ENCODE measurements around the gene EVA1B.

Gene EVA1B

DNA sequence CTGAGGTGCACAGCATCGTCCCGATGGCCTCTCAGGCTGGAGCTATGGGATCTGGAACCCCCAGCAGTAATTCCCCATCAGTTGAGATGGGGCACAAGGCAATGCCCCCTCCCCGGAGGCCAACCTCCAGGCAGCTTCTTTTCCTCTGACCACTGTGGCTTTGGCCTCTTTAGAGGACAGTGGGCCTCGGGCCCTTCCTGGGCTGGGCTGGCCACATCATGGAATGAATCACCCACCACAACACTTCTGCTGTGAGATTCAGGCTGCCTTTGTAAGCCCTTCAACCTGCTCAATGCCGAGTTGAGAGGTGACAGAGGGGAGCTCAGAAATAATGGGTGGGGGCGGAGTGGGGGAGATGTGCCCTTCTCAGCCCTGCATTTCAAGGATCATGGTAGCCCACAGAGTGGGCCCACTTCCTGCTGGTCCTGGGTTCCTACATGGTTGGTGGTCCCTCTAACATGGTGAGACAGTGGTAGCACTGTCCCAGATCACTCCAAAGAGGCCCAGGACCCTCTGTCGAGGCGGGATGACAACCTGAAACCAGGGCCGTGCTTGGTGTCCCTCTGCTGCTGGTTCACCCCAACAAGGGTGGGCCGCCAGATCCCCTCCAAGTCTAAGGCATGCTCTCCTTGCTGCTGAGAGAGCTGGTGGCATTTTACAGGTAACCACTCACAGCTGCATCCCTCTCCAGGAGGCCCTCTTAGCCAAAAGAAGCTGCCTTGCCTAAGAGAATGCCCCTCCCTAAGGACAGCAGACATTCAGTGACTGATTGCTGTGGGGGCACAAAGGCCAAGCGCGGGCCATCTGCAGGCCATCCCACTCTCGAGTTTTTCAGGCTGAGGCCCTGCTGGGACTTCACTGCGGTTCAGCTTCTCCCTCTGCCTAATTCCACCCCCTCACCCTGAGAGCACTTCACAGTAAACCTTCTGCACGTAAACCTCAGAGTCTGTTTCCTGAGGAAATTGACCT, 29.7 kb upstream of the EVA1B start:
- Mint-ChIP-seq H3K4me3 (no peak overlapping the region), H3K27ac (peak overlapping the region; percentile 35), H3K9me3 (no peaks in the 10 kb centered on the region), H3K4me1 (peaks cover 33% of the 10 kb centered on the region), H3K36me3 (peaks cover 29% of the 10 kb centered on the region), H3K27me3 (no peaks in the 10 kb centered on the region)
- CTCF ChIA-PET = interaction anchor here (1.4 to 7.1 kb wide), 4 partner anchors 10 to 67 kb away, joined by 3 to 67 read pairs (median 8); no protein-coding TSS in a partner anchor
- no peak for DNase-seq

DNA sequence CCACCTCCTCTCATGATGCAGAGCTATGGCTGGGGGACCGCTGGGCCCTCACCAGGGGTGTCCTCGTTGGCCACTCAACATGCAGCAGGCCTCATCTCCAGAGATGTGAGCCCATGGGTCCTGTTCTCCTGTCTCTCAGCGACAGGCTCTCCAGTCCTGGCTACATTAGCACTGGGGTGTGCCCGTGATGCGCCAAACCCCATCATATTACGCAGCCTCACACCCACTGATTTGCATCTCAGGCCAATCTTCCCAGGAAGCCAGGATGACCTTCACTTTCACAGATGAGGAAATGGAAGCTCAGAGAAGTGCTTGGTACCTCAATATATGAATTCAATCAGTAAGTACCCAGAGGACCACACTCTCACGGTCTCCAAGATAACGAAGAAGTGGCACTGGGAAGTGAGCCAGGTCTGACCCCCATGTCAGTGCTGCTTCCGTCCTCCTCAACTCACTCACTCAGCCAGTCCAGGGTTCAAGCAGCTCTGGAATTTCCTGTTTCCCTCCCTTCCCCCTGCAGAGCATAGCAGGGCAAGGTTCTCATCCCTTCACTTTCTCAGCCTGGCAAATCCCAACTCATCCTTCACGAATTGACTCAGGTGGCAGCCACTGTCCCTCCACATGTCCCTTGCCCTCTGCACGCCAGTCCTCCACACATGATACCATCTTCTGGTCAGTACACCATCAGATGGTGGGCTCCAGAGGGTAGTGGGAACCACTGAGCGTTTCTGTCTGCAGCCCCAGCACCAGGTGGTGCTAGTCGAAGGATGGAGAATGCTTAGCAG, 28.9 kb upstream of the EVA1B start:
- no peaks in the 10 kb centered on the region for H3K9me3 Mint-ChIP-seq
- peak overlapping the region; percentile 35 for H3K27ac Mint-ChIP-seq
- H3K27me3 Mint-ChIP-seq = no peaks in the 10 kb centered on the region
- H3K36me3 Mint-ChIP-seq = peaks cover 30% of the 10 kb centered on the region
- no peak overlapping the region for H3K4me3 Mint-ChIP-seq
- CTCF ChIA-PET = interaction anchor here (0.7 to 7.1 kb wide), 5 partner anchors 9 to 44 kb away, joined by 3 to 67 read pairs (median 6); no protein-coding TSS in a partner anchor
- H3K4me1 Mint-ChIP-seq = peaks cover 32% of the 10 kb centered on the region
- no peak for DNase-seq

DNA sequence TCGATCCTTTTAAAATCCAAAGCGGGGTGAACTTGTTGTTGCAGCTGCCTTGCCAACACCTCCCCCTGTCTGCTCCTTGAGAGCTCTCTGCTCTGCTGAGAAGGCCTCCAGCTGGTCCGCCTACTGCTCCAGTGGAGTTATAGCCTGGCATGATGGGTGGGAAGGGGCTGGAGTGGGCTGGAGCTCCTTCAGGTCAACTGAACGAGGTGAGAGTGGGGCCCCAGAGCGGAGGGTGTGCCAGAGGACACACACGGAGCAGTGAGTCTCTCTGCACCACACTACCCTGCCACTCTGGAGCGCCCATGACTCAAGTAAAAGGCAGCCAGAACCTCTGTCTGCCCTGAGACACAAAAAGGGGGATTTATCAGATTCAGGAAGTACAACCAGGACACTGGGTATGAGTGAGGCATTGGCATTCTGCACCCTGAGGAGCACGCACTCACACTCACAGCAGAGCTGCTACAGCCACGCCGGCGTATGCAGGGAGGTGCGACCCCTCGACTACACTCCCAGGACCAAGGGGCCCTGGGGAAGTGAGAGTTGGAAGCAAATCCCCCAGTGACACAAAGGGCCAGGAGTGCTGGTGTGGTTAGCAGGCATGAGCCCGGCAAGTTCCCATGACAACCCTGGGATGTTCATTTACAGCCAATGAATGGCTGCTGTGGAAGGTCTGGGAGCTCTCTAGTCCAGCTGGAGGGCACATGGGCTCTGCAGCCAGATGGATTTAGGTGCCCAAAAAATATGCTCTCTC, 28.0 kb upstream of the EVA1B start:
- no peak for DNase-seq
- H3K4me3 Mint-ChIP-seq = no peak overlapping the region
- no peaks in the 10 kb centered on the region for H3K9me3 Mint-ChIP-seq
- H3K4me1 Mint-ChIP-seq = peaks cover 32% of the 10 kb centered on the region
- H3K27me3 Mint-ChIP-seq = no peaks in the 10 kb centered on the region
- CTCF ChIA-PET = interaction anchor here (0.7 to 7.1 kb wide), 9 partner anchors 9 to 73 kb away, joined by 3 to 67 read pairs (median 5); no protein-coding TSS in a partner anchor
- peak overlapping the region; percentile 73 for H3K27ac Mint-ChIP-seq
- H3K36me3 Mint-ChIP-seq = peaks cover 33% of the 10 kb centered on the region

DNA sequence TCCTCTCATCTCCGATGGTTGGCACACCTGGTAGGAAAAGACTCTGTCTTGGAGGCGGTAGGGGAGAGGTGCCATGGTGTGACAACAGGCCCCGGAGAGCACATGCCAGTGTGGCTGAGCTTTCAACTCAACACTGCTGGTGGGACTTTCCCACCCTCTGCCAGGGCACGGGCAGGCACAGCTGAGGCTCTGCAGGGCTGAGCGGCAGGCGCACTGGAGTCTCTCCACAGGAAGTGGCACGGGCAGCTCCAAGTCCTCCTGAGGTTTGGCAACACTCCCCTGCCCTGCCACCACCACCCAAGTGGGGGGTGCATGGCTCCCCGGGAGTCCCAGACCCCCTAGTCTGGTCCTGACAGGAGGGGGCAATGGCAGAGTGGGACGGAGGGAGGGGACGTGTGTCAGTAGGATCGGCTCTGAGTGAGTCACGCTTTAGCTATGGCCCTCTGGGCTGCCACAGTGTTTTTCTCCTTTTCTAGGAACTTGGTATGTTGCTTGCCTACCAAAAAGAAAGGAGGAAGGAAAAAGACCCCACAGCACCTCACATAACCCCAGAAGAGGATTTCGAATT, 27.3 kb upstream of the EVA1B start:
- Mint-ChIP-seq H3K27me3 (no peaks in the 10 kb centered on the region), H3K36me3 (peaks cover 36% of the 10 kb centered on the region), H3K4me1 (peaks cover 32% of the 10 kb centered on the region), H3K9me3 (no peaks in the 10 kb centered on the region), H3K27ac (peak overlapping the region; percentile 73), H3K4me3 (no peak overlapping the region)
- CTCF ChIA-PET = interaction anchor here (0.7 to 7.1 kb wide), 7 partner anchors 8 to 74 kb away, joined by 3 to 67 read pairs (median 5); no protein-coding TSS in a partner anchor
- DNase-seq = peak; percentile 59

DNA sequence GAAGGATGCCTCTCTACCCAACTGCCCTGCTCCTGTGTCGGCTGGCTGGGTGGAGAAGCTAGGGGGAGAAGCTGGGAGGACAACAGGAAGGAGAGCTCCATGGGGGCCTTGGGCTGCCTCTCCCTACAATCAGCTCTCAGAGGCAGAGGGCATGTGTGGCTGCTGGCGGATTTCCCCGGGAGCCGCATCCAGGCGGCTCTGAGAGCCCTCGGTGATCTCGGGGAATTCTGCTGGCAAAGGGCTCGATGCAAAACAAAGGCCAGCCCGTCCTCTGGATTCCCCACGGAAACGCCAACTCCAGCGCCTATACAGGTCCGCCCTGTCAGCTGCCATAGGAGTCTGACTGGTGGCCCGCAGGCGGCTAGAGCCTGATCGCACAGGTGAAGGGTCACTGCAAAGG, 26.4 kb upstream of the EVA1B start:
- Mint-ChIP-seq H3K4me1 (peaks cover 32% of the 10 kb centered on the region), H3K4me3 (no peak overlapping the region), H3K36me3 (peaks cover 42% of the 10 kb centered on the region), H3K27ac (no peak overlapping the region), H3K9me3 (no peaks in the 10 kb centered on the region), H3K27me3 (no peaks in the 10 kb centered on the region)
- CTCF ChIA-PET = interaction anchor here (1.8 to 7.1 kb wide), 2 partner anchors 7 to 18 kb away, joined by 10 to 67 read pairs; no protein-coding TSS in a partner anchor
- no peak for DNase-seq

DNA sequence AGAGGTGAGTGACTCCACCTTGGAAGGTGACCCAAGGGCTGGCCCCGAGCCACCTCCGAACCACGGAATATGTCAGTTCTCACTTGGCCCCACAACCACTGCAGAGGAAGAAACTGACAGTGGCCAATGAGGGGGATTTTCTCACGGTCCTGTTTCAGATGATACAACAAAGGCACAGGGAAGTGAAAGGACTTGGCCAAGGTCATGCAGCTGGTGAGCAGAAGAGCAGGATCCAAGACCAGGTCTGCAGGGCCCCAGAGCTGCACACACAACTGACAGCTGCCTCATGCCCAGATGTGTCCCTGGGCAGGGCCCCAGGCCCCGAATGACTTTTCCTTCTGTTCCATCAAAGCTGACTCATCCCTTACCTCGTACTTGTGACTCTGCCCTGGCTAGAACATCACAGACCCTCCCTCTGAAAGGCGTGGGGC, 25.8 kb upstream of the EVA1B start:
- Mint-ChIP-seq H3K4me3 (no peak overlapping the region), H3K9me3 (no peaks in the 10 kb centered on the region), H3K27ac (peak overlapping the region; percentile 55), H3K27me3 (no peaks in the 10 kb centered on the region), H3K4me1 (peaks cover 31% of the 10 kb centered on the region), H3K36me3 (peaks cover 41% of the 10 kb centered on the region)
- CTCF ChIA-PET = interaction anchor here (7.1 kb wide), 1 partner anchor 19 kb away, joined by 67 read pairs; no protein-coding TSS in a partner anchor
- no peak for DNase-seq

DNA sequence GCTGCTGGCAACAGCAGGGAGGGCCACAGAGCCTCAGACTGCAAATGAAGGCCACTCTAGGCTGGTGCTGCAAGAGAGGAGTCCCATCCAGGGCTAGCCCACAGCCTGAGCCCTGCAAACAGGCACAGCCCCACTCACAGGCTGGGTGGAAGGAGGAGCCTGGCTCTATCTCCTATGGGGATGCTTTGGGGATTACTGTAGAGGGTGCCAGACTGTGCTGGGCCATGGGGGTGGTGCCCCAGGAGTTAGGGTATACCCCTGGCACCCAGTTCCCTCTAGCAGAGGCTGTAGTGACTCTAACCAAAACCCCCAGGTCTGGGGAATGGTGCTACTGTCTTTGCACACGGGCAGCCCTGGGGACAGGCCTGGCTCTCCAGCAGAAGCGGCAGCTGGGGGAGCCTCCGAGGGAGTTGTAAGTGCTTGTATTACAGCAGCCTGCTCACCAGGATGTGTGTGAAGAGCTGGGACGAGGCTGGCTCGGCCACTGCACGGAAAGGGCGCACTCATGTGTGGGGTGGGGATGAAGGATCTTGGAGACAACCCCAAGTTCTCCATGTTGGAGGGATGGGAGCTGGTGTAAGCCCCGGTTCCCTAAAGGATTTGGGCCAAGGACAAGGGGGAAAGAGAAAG, 23.4 kb upstream of the EVA1B start:
- H3K27me3 Mint-ChIP-seq = no peaks in the 10 kb centered on the region
- H3K27ac Mint-ChIP-seq = peak overlapping the region; percentile 2
- H3K4me3 Mint-ChIP-seq = no peak overlapping the region
- no peaks in the 10 kb centered on the region for H3K9me3 Mint-ChIP-seq
- no peak for DNase-seq
- H3K36me3 Mint-ChIP-seq = peaks cover 34% of the 10 kb centered on the region
- H3K4me1 Mint-ChIP-seq = peaks cover 19% of the 10 kb centered on the region
- CTCF ChIA-PET = interaction anchor here (2.0 kb wide), 1 partner anchor 73 kb away, joined by 8 read pairs; no protein-coding TSS in a partner anchor

DNA sequence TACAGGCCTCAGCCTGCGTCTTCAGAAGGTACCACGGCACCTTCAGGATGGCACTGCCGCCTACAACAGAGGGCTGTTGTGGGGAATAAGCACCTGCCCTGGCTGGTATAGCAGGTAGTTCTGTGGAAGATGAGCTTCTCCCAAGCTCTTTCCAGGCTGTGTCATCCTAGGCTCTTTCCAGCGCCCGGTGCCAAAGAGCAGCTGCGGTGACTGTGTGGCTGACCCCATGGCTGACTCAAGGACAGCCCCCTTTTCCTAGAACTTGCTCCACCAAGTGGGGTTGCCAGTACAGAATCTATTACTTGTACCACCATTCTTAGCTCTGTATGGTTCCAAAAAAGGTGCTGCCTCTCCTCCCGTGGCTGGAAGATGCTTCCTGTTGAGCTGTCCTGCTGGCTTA, 21.9 kb upstream of the EVA1B start:
- Mint-ChIP-seq H3K4me3 (no peak overlapping the region), H3K4me1 (peaks cover 6% of the 10 kb centered on the region), H3K9me3 (no peaks in the 10 kb centered on the region), H3K27me3 (no peaks in the 10 kb centered on the region), H3K36me3 (peaks cover 38% of the 10 kb centered on the region), H3K27ac (no peak overlapping the region)
- CTCF ChIA-PET = interaction anchor here (0.9 to 5.5 kb wide), 5 partner anchors 23 to 78 kb away, joined by 3 to 83 read pairs (median 6); no protein-coding TSS in a partner anchor
- no peak for DNase-seq

DNA sequence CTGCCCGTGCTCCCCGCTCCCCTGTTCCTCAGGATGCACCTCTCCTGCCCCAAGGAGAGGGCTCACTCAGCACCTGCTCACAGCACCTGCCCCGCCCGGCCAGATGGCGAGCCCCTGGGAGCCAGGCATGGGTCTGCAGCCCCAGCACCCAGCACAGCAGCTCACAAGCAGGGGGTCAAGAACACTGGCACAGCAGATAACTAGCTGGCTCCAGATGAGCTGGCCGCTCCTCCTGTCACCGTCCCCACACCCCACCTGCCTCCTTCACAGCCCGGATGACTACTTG, 20.9 kb upstream of the EVA1B start:
- CTCF ChIA-PET = interaction anchor here (5.5 kb wide), 1 partner anchor 24 kb away, joined by 83 read pairs; no protein-coding TSS in a partner anchor
- H3K4me3 Mint-ChIP-seq = no peak overlapping the region

DNA sequence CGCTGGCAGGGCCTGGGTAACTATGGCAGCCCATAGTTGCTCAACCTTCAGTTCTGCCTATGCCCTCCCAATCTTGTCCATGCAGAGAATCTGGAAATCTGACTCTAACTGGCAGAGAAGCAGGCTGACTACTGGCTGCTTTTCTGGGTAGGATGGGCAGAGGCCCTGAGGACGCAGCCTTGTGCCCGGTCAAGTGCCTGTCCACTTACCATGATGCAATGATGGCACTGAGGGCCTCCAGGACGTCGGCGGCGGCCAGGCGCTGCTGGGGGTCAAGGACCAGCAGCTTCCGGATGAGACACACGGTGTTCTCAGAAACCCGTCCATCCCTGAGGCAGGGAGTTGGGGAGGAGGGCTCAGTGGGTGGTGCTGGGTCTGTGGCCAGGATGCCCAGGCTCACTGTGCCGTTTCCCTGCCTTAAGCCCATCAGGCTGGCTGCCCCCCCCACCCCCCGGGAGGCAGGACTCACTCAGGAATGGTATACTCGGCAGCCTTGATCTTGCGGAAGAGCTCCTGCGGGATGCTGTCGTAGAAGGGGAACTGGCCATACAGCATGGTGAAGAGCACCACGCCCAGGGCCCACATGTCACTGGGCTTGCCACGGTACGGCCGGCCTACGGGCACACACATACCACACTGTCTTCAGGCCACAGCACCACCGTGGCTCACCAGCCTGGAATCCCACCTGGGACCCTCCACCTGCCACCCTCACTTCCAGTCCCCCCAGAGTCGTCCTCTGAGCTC, 20.4 kb upstream of the EVA1B start:
- DNase-seq = no peak
- Mint-ChIP-seq H3K4me3 (no peak overlapping the region), H3K4me1 (peaks cover 10% of the 10 kb centered on the region), H3K36me3 (peaks cover 44% of the 10 kb centered on the region), H3K27me3 (no peaks in the 10 kb centered on the region), H3K27ac (peak overlapping the region; percentile 33), H3K9me3 (no peaks in the 10 kb centered on the region)
- CTCF ChIA-PET = interaction anchor here (0.5 to 5.5 kb wide), 9 partner anchors 9 to 110 kb away, joined by 4 to 83 read pairs (median 10); partner anchors contain the start of gene LSM10

More for the DNA sequence above, 20.9 kb upstream of the EVA1B start:
- Mint-ChIP-seq H3K27ac (peak overlapping the region; percentile 33), H3K4me1 (peaks cover 5% of the 10 kb centered on the region), H3K9me3 (no peaks in the 10 kb centered on the region), H3K36me3 (peaks cover 41% of the 10 kb centered on the region), H3K27me3 (no peaks in the 10 kb centered on the region)
- DNase-seq = no peak

DNA sequence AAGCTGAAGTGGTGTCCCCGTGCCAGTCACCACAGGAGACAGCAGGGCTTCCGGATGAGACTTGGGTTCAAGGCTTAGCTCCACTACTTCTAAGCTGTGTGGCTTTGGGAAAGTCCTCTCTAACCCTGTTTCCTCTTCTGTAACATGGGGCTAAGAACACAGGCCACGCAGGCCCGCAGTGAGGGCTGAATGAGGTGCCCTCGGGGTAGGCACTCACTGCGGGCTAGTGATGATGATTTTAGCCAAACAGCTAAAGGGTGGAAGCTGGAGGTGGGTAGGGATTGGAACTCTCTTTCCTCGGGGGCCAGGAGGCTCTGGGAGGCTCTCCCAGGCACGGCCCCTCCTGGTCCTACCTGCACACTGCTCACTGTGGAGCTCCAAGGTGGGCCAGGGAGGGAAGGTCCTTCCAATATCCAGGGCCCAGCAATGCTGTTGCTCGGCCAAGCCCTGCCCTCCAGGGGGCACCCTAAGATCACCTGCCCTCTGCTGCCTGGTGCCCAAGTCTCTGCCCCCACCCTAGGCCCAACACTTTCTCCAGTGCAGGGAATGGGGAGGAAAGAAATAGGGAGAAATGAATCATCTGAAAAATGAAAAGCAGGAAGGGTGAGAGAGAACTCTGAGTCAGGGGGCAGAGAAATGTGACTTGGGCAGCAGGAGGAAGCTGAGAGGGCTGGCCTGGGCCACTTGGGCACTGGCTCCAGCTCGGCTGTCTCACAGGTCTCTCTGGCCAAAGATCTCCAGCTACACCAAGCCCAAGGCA, 19.2 kb upstream of the EVA1B start:
- CTCF ChIA-PET = interaction anchor here (0.7 to 5.5 kb wide), 27 partner anchors 8 to 198 kb away, joined by 3 to 83 read pairs (median 5); partner anchors contain the start of genes EVA1B, LSM10 and TRAPPC3
- no peak overlapping the region for H3K27ac Mint-ChIP-seq
- H3K9me3 Mint-ChIP-seq = no peaks in the 10 kb centered on the region
- no peaks in the 10 kb centered on the region for H3K27me3 Mint-ChIP-seq
- peaks cover 35% of the 10 kb centered on the region for H3K36me3 Mint-ChIP-seq
- peak; percentile 76 for DNase-seq
- peaks cover 20% of the 10 kb centered on the region for H3K4me1 Mint-ChIP-seq
- no peak overlapping the region for H3K4me3 Mint-ChIP-seq

Measured in activated naive CD4-positive, alpha-beta T cell treated with anti-CD3 and anti-CD28 coated beads, Interleukin-2, amount 10 ng/mL, durations not matched to agents 7 days and 5 days (primary cell).